WERI-Rb-1 (cell line): ENCODE results near the gene TMEM164.
A peak's percentile ranks its signal among the peaks of the same experiment; 100 is the strongest.

Source experiments
- DNase-seq: peaks from one replicate; pipeline ENCODE4 v3.0.0-alpha.2; 2020
- H3K27ac ChIP-seq: fragments of 250-450 bp; sonication (Bioruptor Pico); 2 replicates; pipeline ENCODE4 v1.5.1; 2020; ENCODE audit warnings: mild to moderate bottlenecking, moderate library complexity
- H3K27me3 ChIP-seq: fragments of 250-450 bp; sonication (Bioruptor Pico); 2 replicates; pipeline ENCODE4 v1.5.1; 2021; ENCODE audit warnings: mild to moderate bottlenecking, low read depth, moderate library complexity; ENCODE audit not compliant: insufficient read depth, severe bottlenecking
- H3K36me3 ChIP-seq: fragments of 250-450 bp; sonication (Bioruptor Pico); 2 replicates; pipeline ENCODE4 v1.5.1; 2020; ENCODE audit warnings: mild to moderate bottlenecking, moderate library complexity
- H3K4me3 ChIP-seq: 2 replicates; pipeline ENCODE4 v1.5.1; 2011; ENCODE audit warnings: low read depth, mild to moderate bottlenecking, control low read depth, low read length
- H3K9me3 ChIP-seq: fragments of 250-450 bp; sonication (Bioruptor Pico); 2 replicates; pipeline ENCODE4 v1.5.1; 2021; ENCODE audit warnings: mild to moderate bottlenecking, moderate library complexity; ENCODE audit not compliant: severe bottlenecking
- TF ChIP-seq, protein P1 (sequence below): IDR thresholded peaks from 2 replicates; pipeline ENCODE4 v1.5.1; 2011; ENCODE audit warnings: low read depth, mild to moderate bottlenecking, control low read depth, inconsistent platforms, low read length

The TMEM164 gene

DNA sequence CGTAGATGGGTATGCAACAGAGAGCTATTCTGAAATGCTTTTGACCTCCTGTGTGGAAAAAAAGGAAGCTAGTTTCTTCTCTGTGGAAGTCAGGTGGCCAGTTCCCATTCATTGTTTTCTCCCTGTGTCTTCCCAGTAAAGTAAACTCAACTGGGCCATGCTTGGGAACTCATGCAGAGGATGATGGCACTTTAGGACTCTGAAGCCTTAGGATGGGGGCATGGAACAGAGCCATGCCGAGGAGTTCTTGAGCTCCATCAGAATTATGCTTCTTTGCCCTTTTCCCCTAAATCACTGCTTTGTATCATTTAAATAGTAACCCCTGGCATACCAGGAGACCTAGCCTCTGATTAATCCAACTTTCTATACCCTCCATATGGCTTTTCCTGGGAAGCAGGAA, 3.2 kb downstream of the TMEM164 start:
- DNase-seq = no peak
- no peak overlapping the region for H3K27ac ChIP-seq
- no peaks in the 10 kb centered on the region for H3K9me3 ChIP-seq
- TF ChIP-seq, protein P1, sequence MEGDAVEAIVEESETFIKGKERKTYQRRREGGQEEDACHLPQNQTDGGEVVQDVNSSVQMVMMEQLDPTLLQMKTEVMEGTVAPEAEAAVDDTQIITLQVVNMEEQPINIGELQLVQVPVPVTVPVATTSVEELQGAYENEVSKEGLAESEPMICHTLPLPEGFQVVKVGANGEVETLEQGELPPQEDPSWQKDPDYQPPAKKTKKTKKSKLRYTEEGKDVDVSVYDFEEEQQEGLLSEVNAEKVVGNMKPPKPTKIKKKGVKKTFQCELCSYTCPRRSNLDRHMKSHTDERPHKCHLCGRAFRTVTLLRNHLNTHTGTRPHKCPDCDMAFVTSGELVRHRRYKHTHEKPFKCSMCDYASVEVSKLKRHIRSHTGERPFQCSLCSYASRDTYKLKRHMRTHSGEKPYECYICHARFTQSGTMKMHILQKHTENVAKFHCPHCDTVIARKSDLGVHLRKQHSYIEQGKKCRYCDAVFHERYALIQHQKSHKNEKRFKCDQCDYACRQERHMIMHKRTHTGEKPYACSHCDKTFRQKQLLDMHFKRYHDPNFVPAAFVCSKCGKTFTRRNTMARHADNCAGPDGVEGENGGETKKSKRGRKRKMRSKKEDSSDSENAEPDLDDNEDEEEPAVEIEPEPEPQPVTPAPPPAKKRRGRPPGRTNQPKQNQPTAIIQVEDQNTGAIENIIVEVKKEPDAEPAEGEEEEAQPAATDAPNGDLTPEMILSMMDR = no peak
- peaks cover 27% of the 10 kb centered on the region for H3K36me3 ChIP-seq
- H3K27me3 ChIP-seq = no peaks in the 10 kb centered on the region
- H3K4me3 ChIP-seq = no peak overlapping the region

DNA sequence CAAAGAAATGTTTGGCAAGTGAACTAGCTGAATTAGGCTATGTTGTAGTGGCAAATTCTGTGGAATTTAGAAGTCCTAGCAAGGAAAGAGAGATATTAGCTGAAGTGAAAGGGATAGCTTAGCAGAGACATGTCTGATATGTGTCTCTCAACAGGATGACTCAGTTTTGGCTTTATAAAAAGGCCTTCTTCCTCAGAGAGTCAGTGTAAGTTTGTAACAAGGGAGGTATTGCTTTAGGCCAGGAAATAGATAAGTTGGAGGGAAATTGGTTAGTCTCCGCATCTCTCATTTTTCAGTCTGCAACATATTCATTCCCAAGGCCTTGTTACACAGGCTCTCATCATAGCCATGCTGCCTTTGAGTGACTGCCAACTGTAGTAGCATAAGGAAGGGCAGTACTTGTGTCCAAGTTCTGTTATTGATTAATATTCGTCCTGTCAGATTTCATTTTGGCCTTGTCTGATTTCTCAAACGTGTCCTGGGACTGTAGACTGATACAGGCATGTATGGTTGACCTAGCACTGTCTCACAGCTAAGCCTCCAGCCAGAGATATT, 4.0 kb downstream of the TMEM164 start:
- DNase-seq = no peak
- no peak overlapping the region for H3K4me3 ChIP-seq

DNA sequence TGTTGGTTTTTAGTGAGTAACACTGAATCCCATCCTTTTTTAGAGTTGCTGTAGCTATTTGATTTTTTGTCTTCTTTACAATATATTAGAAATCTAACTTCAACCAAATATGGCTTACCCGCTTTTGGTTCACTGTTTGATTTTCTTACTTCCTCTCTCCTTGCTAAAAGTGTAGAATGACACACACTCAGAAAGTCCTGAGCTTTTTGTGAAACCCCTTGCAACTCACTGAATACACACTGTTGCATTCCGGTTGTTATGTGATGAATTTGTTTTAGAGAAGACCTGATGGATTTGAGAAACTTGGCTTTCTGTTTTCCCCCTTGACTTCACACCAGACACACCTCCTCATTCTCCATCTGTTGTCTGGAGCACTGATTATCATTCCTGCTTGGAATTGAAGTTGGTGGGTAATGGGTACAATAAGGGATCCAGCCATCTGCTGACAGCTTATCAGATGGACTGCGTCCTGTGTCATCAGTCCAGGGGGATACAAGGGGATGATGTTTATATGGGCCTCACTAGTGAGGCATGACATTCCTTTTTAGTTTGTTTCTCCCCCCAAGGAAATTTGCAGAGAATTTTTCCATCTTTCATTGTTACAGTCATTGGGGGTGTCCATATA, 5.2 kb downstream of the TMEM164 start:
- DNase-seq = peak; percentile 20
- Histone ChIP-seq H3K9me3 (no peaks in the 10 kb centered on the region), H3K4me3 (no peak overlapping the region), H3K27me3 (no peaks in the 10 kb centered on the region), H3K27ac (peak overlapping the region; percentile 24), H3K36me3 (peaks cover 34% of the 10 kb centered on the region)
- TF ChIP-seq, protein P1 = no peak

More for the DNA sequence above, 4.0 kb downstream of the TMEM164 start:
- H3K9me3 ChIP-seq = no peaks in the 10 kb centered on the region
- no peaks in the 10 kb centered on the region for H3K27me3 ChIP-seq
- peak overlapping the region; percentile 22 for H3K27ac ChIP-seq
- TF ChIP-seq, protein P1 = no peak
- H3K36me3 ChIP-seq = peaks cover 29% of the 10 kb centered on the region

DNA sequence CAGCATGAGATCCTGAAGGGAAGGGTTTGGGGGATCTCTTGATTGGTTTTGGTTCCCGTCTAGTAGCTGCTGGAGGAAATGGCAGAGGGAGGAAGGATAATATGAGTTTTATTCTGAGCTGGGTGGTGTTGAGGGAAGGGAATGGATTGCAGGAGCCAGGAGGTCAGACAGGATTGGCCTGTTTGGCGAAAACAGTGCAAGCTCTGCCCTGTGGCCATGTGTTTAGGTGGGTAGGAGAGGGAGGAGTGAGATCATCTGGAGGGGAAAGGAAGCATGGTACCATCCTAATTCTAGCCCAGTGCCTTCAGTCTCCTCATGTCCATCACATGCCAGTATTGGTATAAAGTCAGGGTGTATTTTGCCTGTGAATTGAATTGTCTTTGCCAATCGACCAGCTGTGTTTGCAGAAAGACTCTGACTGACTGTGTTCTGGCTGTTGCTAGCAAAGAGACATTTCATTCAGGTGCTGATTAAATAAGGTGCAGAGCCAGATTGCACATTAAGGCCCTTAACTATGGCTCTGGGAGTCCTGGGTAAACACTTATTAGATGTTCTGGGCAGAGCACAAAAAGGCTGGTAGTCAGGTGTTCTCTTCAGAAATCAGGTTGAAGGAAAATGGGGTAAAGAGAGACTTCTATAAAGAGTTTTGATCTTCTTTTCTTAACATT, 10.0 kb downstream of the TMEM164 start:
- Histone ChIP-seq H3K9me3 (no peaks in the 10 kb centered on the region), H3K36me3 (peaks cover 20% of the 10 kb centered on the region), H3K4me3 (no peak overlapping the region), H3K27ac (no peak overlapping the region), H3K27me3 (no peaks in the 10 kb centered on the region)
- no peak for DNase-seq
- TF ChIP-seq, protein P1 = no peak

DNA sequence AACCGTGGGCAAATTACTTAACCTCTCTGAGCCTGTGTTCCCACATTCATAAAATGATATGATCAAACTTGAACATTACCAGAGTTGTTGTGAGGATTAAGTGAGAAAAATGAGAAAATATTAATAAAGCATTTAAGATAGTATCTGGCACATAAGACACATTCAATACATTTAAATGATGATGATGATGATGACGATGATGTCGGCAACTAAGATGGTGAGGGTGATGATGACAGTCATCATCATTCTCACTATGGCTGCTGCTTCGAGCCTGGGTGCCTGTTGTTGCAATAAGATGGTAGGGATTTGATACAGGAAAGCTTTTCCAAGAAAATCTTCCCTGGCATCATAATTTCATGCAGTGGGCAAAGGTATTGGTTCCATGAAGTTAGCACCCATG, 11.1 kb downstream of the TMEM164 start:
- Histone ChIP-seq H3K27me3 (no peaks in the 10 kb centered on the region), H3K4me3 (no peak overlapping the region), H3K27ac (no peak overlapping the region), H3K36me3 (peaks cover 17% of the 10 kb centered on the region), H3K9me3 (no peaks in the 10 kb centered on the region)
- TF ChIP-seq, protein P1 = no peak
- DNase-seq = no peak
